LoVo (cell line): ENCODE measurements around the gene GRK5.

Experiments
- DNase-seq: peaks from one replicate; pipeline ENCODE4 v3.0.0-alpha.2; 2016; ENCODE audit warnings: low spot score

GRK5 gene

DNA sequence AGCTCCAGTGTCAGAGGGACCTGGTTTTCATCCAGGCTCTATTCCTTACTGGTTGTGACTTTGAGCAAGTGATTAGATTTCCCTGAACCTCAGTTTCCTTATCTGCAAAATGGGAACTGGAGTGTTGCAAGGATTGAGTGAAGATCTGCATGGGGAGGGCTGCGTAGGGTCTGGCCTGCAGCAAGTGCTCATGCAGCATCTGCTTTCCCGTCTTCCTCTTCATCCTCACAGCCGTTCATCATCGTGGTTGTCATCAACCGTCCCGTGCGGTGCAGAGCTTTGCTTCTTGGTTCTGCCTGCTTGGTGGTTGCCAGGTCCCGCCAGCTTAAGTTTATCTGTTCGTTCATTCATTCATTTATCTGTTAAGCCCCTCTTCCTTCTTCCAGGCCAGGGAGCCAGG lies 135.0 kb downstream of the GRK5 start:
- DNase-seq, result no peak

DNA sequence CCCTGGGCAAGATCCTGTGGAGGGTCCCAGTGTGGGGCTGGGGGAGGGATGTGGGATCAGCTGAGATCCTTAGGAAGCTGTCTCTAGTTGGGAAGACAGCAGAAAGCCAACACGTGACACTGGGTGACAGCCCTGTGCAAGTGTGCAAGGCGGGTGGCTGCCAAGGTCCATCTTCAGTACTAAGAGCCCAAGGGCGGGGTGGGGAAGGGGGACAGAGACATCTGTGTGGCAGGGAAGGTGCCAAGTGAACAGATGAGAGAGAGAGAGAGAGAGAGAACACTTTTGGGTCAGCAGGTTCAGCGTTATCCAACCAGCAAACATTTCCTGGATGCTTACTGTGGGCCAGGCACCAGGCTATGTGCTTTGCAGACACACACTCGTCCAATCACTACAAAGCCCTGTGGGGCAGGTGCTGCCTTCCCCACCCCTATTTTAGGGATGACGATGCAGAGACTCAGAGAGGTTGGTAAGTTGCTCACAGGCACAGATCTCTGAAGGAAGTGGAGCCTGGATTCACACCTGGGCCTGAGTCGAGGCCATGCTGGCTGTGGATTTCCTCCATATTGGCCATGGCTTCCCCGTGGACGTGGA lies 135.7 kb downstream of the GRK5 start:
- DNase-seq, result no peak

DNA sequence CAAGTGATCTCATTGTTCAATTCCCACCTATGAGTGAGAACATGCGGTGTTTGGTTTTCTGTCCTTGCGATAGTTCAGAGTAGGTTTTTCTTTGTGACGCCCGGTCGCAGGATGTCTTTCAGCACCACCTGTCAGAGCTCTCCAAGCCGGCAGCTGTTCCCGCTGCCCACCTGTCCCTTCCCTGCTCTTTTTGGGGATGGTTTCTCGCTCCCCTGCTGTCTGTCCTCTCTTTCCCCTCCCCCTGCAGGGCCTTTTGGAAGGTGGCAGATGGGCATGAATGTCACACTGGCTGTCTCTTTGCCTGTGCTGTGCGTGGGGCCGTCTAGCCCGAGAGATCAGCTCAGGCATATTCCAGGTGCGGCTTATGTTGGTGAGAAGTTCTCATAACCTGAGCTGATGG lies 137.0 kb downstream of the GRK5 start:
- no peak for DNase-seq

DNA sequence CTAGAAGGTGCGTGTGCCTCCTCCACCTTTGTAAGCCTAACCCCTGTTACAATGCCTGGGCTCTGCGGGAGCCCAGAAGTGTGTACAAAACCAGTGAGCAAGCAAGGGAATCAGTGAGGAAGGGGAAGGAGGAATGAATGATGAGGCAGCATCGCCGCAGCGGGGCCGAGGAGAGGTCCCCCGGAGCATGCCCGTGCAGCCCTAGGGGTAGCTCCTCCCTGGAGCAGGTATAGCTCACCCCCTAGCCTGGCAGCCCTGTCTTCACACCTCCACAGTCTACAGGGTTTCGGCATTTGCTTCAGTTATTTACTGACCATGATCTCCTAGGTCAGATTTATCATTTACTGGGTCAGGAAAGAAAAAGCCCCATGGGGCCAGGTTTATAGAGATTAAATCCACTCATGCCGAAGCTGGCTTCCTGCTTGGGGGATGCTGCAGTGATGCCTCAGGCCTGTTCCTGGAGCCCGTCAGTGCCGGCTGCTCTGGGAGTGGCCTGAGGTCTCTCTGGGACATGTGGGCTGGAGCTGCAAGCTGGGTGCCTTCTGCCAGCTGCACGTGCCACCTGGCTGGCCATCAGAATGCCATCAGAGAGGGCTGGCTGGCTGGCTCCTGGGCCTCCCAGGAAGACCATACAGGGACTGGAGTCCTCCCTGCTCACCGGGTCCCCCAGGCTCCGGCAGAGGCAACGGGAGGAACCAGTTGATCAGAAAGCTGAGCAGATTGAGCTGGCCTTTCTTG lies 138.9 kb downstream of the GRK5 start:
- no peak for DNase-seq

DNA sequence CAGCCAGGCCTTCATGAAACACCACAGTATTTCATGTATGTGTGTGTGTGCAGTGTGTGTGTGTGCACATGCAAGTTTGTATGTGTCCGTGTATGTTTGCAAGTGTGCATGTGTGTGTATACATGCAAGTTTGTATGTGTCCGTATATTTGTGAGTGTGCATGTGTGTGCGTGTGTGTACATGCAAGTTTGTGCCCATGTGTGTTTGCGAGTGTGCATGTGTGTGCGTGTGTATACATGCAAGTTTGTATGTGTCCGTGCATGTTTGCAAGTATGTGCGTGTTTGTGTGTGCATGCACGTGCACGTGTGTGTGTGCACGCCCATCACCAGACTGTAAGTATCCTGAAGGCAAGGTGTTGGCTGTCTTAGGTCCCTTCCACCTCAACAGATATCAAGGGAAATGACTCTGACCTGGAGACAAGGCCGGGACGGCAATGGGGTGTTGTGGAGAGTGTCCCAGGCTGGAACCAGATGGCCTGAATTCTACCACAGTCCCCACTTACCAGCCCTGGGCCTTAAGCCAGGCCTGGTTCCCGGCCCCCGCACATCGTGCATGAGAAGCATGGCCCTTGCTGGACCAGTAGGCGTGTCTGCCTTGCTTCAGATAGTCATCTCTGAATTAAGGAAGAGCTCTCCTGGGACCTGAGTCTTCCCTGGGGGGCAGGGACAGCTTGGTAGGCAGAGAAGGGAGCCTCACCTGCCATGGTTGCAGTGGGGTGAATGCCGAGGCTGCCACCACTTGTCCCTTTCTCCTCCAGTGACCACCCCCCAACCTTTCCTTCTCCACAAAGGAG lies 140.0 kb downstream of the GRK5 start:
- DNase-seq, result no peak

DNA sequence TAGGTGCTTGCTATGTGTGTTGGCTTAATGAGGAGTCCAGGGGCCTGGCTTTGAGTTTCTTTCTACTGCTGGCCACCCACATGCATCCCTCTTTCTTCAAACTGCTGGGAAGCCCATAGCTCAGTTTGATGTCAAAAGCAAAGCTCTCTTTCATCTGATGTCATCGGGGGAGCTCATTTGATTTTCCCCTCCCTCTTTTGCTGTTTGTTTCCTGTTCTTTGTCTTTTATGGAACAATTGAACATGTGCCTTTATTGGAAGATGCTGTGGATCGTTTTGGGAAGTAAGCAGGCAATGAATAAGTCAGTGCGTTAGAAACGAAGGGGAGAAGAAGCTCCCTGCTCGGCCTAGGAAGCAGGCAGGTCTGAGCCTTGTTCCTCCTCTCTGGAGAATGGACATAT lies 140.7 kb downstream of the GRK5 start:
- no peak for DNase-seq

DNA sequence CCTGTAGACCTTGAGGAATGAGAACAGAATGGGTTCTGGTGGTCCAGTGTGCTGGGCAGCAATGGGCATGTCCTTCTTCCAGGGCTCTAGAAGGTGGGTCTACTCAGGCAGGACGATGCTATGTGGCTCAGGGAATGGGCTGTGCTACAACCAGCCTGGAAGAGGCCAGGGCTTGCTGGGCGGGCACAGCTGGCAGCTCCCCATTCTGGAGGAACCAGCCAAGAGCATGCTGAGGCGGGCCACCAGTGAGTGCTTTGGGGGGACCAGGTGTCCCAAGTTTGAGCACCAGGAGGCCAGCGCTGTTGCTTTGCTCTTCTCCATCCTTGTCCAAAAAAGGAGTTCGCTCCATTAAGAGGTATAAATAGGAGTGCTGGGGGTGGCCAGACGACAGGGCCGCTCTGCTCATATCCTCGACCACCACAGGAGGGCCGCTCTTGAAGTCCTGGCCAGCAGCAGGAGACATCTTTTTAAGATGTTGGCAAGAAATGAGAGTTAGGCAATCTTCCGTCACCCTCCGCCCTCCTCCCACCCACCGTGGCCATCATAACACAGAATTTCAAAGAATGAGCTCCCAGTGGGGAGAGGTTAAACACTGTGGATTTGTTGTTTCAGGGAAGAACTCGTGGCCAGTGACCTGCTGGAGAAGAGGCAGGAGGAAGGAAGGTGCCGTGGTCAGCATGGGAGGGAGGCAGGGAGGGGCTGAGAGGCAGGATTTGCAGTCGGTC lies 141.3 kb downstream of the GRK5 start:
- DNase-seq, result no peak

DNA sequence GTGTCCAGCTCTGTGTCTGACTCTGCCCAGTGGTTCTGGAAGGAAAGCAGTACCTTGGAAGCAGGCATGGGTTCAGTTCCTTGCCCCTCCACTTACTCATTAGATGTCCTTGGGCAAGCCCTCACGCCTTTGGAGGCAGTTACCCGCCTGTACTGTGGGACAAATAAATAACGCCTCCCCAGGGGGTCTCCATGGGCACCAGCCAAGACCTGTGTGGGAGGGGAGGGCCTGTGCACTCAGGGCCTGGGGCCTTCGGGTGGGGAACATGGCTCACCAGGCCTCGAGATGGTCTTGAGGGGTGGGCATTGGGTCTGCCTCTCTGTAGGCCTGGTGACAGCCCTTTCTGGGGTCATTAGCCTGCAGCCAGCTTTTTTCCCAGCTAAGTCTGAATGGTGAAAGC lies 142.0 kb downstream of the GRK5 start:
- no peak for DNase-seq

DNA sequence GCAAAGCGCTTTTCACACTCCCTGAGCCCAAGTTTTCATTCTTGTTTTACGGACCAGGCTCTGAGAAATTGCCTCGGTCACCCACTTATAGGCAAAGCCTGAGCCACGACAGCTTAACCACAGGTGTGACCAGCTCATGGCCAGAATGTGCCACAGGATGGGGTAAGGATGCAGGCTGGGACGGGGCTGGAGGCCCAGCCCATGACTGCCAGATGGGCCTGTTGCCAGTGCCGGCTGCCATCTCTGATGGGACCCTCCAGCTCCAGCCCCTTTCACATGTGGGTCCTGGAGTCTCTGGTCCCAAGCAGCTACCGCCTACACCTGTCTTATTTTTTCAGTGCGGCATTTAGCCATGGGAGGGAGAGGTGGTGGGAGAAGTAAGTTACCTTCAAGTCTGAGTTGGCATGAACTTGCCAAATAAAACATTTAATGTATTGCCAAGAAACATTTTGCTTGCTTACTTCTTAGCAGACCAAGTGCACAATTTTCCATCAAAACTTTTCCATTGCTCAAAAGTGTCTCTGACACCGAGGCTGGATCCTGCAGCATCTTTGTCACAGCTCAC lies 142.6 kb downstream of the GRK5 start:
- DNase-seq, result no peak

DNA sequence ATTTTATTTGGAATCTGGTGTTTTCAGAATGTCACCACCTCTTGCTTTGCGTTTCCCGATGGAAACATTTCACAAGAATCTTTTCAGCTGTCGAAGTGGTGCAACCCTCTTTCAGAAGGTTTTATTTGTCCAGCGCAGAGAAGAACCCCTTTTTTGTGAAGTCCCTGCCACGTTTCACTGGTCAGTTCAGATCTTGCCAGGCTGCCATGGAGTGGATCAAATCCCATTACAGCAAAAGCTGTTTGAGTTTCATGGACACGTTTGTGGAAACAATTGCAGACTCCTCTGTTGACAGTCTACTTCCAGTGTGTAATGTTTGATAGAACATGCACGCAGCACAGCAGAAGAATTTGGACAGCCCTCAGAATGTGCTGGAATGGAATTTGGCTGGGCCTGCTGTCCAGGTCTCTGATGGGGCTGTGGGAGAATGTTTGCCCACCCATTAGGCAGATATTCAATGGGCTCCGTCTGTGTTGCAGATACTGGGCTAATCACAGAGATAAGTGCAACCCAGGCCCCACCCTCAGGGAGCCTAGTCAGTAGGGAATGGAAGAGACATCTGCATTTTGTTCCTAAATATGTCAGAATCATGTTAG lies 143.2 kb downstream of the GRK5 start:
- no peak for DNase-seq

DNA sequence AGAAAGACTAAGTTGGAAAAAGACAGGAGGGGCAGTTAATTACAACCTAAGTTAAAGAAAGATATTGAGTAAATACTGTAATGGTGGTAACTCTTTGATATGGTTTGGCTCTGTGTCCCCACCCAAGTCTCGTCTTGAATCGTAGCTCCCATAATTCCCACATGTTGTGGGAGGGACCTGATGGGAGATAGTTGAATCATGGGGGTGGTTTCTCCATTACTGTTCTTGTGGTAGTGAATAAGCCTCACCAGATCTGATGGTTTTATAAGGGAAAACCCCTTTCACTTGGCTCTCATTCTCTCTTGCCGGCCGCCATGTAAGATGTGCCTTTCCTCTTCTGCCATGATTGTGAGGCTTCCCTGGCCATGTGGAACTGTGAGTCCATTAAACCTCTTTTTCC lies 143.8 kb downstream of the GRK5 start:
- no peak for DNase-seq

DNA sequence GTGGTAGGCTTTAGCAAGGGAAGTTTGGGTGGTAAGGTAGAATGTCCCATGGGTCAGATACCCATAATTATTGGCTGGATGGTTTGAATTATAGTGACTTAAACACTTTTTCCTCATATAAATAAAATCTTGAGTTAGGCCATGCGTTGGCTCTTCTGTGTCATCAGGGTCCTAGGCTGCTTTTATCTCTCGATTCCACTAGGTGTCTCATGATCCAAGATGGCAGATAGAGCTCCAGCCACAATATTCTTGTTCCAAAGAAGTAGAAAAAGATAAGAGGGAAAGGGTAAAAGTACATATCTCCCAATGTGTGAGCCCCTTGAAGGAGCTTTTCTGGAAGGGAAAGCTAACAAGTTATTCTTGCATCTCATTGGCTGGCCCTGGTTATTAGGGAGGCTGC lies 144.7 kb downstream of the GRK5 start:
- no peak for DNase-seq

DNA sequence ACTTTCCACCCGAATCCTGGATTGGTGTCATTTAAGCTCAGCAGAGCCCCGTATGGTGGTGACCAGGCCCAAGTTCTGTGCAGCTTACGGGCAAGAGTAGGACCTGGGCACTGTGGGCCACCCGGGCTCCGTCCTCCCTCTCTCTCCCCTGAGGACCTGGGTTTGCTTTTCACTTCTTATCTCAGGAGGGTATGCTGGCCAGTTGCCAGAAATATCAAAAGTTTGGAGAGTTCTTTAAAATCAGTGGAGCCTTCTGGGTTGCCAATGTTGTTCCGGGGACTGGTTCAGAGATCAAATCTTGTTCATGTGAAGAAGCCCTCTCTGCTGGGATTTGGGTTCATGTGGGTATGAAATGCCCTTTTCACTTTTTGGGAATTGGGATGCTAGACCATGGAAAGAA lies 145.4 kb downstream of the GRK5 start:
- no peak for DNase-seq

DNA sequence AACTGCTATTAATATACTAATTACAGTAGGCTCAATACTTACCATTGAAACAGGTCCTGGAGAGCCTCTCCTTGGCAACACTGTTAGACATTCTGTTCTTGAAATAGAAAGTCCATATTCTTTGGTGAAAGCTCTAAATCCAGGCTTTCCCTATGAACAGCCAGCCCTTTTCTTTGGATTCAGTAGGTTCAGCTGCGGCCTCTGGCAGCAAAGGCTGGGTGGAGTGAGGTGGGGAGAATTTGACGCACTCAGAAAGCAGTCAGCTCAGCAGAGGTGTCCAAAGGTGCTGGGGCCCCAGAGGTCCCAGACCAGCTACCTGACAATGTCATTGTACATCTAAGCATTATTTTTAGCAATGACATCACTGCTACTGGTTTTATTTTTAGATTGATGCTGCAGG lies 146.1 kb downstream of the GRK5 start:
- DNase-seq, result no peak

DNA sequence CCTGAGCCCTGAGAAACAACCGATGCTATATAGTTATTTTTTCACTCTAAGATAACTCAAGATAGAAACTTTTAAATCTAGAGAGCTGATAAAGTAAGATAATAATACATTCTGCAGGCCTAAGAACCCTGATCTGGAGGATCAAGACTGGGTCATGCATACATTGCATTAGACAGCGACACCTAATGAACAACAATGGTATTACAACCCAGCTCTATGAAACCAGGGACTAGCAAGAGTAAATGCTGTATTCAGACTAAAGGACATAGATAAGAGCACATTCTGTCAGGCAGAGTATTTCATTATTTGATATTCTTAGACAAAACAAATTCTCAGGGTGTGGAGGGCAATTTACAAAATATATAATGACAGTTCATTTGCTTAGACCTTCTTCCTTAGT lies 148.6 kb downstream of the GRK5 start:
- no peak for DNase-seq

DNA sequence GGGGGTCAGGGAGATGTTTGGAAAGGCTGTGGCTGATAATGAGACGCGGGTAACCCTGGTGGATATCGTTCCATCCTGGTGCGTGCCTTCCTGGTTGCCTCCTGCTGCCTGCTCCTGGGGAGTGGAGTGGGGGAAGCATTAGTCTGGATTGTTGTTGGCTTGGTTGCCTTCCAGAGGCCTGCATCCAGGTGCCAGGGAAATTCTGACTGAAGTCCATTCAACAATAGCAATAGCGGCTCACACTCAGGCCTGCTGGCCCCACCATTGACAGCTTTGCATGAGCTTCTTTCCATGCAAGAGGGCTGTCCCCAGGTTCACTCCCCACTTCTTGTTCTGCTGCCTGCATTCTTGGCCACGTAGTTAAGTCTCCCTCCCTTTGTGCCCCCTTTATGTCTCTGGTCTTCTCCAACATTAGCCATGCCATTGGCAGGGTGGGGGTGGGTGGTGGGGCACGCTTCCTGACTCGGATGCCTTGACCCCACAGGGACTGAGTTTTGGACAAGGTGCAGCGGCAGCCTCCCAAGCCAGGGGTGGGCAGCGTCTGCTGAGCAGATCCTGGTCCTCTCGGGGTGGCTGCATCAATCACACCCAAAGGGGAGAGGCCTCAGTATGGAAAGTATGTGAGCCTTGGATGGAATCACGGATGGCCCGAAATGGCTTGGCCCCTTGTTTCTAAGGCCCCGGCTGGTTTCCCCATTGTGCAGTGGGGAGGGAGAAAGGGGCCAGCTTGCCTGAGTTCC lies 150.2 kb downstream of the GRK5 start:
- DNase-seq, result no peak

DNA sequence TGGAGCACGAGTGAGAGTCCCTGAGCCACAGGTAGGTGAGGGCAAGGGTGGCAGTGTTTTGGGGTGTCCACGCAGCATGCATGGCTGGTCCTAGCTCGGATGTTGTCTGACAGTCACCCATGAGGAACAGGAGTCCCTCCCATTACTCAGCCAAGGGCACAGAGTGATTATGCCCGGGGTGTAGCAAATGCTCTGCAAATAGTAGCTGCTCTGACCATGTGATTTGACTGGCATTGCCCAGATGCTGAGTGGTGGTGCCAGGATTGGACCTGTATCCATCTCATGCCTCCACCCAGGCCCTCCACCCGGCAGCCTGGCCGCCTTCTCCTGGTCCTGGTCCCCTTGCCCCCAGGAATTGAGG lies 150.8 kb downstream of the GRK5 start:
- DNase-seq, result no peak

DNA sequence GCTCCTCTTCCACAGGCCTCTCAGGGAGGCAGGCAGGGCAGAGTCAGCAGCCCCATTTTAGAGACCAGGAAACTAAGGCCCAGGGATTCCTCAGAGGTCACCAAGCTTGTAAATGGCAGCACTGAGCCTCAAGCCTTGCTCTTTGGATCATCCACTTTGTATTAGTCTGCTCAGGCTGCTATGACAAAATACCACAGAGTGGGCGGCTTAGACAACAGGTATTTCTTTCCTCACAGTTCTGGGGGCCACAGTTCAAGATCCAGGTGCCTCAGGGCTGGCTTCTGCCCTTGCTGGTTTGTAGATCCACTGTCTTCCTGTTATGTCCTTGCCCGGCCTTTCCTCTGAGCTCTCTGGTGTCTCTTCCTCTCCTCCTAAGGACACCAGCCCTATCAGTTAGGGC lies 151.2 kb downstream of the GRK5 start:
- DNase-seq, result no peak

DNA sequence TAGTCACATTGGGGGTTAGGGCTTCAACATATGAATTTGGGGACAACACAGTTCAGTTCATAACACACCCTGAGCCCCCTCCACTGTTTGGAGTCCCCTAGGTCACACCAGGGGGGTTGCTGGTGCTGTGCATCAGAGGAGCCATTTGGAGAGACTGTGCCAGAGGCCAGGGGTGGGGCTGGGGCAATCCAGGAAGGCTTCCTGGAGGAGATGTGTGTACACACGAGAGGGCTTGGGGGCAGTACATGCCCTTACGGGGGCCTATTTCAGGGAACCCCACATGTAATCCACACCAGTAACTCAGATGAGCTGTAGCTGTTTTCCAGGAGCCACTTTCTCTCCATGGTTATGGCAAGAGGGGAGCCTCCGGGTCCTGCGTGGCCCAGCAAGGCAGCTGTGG lies 151.7 kb downstream of the GRK5 start:
- no peak for DNase-seq

DNA sequence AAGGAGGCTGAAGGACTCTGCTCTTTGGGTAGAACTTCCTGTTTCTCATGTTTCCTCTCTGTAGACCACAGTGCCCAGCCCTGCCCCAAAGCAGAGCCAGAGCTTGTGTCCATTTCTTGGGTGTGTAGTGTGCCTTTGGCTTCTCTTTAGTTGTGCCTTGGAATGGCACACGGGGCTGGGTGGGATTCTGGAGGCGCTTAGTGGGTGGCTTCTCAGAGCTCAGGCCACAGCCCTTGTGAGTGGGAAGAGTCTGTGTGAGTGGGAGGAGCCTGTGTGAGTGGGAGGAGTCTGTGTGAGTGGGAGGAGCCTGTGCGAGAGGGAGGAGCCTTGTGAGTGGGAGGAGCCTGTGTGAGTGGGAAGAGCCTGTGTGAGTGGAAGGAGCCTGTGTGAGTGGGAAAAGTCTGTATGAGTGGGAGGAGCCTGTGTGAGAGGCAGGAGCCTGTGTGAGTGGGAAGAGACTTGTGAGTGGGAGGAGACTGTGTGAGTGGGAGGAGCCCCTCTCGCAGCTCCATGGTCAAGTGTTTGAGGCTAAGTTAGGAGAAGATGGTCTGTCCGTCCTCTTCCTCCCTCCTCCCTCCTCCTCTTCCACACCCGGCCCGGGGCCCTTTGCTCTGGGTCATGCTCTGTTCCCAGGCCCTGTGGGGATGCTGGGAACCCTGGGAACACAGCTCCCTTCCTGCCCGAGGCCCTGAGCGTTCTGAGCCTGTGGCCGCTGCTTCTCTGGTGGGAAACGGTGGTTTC lies 153.0 kb downstream of the GRK5 start:
- no peak for DNase-seq

DNA sequence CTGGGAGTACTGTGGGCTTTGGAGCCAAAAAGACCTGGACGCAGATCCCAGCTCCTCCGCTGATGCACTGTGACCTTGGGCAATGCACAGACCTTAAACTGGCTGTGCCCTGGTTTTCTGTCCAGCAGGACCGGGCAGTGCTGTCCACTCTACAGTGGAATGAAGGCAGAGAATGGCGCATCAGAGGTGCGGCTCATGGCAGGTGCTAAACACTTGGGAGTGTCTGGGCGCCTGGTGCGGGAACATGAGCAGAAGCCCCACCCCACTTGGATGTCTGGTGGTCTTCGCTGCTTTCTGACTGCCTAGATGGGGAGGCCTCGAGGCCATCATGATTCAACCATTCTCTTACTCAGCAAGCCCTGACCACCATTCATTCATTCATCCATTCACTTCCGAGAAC lies 153.7 kb downstream of the GRK5 start:
- no peak for DNase-seq
